ENCODE data around the gene PRPF40A. TPM values are rescaled to one million over a fixed set of nuclear protein-coding genes. Genes with fewer than 3 reads are reported as not detected.

PRPF40A gene
- polyA plus RNA-seq, 5 donors, result 97.7 to 150 (median 132) TPM

DNA sequence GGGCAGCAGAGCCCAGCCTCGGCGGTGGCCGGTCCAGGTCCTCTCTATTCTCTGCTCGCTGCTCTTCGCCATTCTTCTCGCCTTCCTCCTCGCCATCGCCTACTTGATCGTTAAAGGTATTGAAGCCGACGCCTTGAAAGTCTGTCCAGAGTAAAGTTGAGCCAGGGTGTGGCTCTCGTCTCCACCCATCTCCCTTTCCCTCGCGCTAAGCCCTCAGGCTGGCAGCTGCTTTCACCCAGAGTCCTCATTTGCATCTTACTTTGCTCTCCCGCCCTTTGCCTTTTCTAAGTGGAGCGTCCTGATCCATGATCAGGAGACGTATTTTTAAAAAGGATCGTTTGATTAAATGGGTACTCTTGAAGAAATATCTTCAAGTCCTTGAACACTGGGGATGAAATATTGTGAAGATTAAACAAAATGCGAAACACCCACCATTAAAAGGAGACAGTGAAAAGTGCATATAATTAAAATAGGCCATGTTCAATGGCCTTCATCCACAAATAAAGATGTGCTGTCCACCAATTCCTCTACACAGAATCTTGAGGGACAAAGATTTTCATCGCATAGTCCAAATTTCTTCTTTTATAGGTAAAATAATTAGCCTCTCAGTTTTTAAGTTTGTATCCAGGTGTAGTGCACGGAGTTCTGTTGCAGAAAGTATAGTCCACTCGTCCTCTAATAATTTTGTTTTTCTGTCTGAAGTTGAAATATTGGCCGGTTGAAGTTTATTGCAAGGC lies 1.8 kb upstream of the PRPF40A start:
- DNase-seq, result no peak

DNA sequence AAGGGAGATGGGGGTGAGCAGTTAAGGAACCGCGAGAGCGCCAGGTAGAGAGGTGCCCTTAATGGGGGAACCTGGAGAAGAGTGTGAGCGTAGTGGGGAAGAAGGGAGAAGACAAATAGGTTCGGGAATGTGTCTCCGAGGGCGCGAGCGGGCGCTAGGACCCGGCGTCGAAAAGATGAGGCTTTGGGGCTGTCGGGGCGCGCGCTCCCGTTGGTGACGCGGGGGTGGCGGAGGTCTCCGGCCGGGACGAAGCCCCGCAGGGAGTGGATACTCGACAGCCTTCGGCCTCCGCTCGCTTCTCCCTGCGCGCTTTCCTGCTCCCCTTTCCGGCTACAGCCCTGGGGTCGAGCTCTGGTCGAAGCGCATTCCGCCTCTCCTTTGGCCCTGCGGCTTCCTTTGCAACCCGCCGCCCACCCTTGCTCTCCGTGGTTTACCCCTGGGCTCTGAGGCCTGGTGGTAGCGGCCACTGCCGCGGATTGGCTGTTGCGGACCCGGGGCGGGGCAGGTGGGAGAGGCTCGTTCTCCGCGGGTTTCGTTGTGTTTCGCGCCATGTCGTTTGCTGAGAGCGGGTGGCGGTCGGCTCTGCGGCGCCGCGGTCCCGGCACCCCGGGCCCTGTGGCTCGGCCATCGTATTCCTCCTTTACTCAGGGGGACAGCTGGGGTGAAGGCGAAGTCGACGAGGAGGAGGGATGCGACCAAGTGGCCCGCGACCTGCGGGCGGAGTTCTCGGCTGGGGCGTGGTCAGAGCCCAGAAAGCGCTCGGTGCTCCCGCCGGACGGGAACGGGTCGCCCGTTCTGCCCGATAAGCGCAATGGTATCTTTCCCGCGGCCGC lies 1.0 kb upstream of the PRPF40A start, which contains the start of gene ARL6IP6:
Gene ARL6IP6 (plus strand): TSS at position 545 of the 833 bp plus-strand sequence. CDS start 5 bp downstream, at position 550.
- peak; percentile 95 to 96 for DNase-seq

DNA sequence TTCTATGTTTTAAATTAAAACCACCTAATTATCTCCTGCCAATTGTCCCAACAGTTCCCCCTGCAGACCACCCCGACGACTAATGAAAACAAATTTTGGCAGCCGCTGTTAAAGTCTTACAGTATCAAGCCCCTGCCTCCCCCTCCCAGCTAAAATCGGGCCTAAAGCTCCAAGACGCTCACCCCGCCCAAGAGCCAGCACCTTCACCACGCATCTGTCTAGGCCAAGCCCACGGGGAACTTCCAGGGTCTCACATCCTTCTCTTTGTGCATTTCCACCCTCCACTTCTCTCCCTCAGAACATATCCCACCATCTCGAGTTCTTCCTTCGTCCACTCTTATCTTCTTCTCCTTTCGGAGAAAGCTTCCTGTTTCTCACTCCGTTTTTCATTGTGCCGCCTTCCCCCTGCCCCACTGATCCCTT lies 445 bp downstream of the PRPF40A start:
- DNase-seq, result no peak

DNA sequence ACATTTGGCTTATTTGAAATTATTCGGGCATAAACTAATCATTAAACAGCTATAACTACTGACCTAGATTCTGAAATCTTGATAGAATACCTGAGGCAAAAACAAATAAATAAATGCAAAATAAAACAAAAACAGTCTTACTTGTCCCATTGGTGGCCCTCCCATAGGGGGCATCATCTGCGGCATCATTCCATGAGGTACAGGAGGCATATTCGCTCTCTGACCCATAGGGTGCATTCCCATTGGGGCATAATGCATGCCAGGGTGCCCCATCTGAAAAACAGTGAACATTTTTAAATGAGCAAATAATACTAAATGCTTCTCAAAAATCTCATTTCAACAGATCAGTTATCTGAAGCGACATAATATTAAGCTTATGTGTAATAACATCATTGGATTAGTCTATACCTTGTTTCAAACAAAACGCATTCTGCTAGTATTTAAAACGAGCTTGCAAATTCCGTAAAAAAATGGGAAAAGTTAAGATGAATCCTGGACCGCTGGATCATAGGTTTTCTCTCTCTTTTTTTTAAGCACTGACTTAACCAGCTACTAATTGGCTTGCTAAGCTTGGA lies 1.3 kb downstream of the PRPF40A start:
- DNase-seq, result no peak

DNA sequence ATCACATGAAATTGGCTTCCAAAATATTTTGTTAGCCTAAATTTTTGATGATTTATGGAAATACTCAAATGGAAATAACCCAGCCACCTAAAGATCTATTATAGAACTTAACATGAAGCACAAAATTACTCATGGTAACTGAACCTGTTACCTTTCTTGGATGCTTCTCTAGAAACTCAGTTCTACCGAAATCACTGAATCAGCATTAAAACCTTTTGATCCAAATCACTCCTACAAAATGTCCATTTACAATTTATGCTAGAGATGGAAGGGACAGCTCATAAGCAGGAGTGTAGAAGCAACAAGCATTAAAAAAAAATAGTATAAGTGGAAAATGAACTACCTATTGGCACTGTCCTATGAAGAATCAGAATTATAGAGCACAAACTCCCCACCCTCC lies 2.1 kb downstream of the PRPF40A start:
- no peak for DNase-seq

DNA sequence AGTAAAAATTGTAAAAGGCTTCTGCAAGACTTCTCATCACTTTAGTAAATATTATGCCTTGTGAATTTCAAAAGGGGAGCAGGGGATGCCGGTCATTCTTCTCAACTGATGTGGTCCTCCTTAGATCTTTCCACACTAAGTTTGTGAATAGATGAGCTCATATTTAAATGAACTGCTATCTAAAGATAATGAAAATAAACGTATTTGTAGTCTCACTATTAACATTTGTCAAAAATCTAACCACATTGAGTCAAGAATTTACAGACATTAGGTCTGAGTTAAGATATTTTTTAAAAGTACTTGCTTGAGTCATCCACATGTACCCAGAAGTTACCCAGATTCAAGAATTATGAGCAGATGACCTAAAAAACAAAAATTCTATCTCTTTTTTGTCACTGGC lies 6.5 kb downstream of the PRPF40A start:
- DNase-seq, result no peak

DNA sequence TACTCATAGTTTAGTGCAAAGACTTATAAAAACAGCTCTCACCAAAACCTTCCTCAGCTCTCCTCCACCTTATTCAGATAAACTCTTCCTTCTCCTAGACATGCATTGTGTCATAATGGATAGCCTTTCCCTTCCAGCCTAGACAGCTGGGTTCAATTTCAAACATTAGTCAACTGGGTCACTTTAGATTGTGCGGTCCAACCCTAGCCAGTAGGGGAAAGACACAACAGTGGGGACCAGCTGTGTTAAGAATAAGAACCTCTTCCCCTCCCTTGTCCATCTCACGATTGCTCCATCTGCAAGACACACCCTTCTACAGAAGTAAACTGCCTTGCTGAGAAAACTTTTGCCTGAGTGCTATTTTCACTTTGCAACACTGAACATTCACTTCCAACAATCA lies 8.5 kb downstream of the PRPF40A start:
- DNase-seq, result no peak

DNA sequence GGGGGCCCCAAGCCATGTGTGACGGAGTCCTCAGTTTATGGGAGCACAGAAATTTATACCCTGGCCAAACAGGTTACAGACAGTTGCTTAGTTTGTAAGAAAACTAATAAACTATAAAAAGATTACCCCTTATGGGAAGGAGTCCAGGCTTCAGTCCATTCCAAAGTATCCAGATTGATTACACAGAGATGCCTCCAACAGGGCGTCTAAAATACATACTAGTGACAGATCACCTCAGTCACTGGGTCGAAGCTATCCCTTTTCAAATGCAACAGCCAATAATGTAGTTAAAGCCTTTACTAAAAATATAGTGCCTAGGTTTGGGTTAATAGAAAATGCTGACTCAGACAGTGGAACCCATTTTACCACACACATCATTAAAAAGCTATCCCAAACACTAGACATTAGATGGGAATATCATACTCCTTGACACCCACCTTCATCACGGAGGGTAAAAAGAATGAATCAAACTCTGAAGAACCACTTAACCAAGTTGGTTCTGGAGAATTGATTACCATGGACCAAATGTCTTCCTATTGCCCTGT lies 10.7 kb downstream of the PRPF40A start:
- no peak for DNase-seq

DNA sequence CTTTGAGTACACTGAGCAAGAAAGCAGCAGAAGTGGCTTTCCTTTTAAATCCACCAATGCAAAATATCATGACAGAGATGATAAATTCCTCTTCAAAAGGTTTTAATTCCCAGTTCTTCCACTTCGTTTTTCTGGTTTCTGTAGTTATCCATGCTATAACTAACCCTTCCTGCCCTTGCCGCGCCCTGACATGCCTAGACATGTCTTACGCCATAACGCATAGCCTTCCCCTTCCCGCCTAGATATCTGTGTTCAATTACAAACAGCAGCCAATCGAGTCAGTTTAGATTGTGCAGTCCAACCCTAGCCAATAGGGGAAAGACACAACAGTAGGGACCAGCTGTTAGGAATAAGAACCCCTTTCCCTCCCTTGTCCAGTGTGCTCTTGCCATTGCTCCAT lies 16.1 kb downstream of the PRPF40A start:
- DNase-seq, result no peak

DNA sequence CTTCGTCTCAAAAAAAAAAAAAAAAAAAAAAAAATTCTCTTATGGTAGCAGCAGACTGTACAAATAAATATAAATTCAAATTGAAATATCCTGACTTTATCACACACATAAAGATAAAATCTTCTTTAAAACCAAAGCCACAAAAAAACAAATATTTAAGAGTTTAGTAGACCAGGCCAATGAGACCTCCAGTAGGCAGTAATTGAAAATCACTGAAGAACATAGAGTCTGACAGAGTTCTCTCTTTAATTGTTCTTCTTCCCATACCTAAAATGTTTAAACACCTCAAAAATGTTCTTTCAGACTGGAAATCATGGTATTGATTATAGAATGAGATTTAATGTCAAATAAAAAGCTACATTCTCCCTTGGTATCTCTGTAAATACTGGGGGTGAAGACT lies 20.8 kb downstream of the PRPF40A start:
- DNase-seq, result no peak

DNA sequence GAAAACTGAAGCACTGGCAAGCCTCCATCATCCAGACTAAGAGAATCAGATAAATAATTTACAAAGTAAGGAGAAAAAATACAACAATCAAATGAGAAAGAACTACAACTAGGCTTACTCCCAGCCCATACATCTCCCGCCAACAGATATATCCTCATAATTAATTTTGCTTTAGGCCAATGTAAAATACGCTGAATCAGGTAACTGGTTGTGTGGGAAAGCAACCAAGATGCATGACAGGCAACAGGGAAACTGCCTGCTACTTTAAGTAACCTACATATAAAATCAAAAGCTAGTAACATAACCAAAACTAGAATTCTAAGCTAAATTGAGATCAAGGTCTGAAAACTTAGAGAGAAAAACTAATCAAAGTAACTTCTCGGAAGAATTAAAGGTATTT lies 21.5 kb downstream of the PRPF40A start:
- no peak for DNase-seq

DNA sequence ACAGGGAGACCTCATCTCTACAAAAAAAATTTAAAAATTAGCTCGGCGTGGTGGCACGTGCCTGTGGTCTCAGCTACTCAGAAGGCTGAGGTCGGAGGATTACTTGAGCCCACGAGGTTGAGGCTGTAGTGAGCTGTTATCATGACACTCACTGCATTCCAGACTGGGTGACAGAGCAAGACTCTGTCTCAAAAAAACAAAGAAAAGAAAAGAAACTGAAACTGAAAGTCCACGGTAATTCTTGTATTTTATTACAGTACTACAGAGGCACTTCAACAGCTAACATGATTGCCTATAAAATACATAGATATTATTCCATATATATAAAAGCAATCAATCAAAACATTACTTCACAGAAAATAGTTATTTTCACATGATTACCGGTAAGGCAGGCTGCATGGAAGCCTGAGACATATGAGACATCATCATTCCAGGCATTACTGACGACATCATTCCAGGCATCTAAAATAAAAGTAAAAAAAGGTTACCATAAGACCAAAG lies 23.1 kb downstream of the PRPF40A start:
- no peak for DNase-seq

DNA sequence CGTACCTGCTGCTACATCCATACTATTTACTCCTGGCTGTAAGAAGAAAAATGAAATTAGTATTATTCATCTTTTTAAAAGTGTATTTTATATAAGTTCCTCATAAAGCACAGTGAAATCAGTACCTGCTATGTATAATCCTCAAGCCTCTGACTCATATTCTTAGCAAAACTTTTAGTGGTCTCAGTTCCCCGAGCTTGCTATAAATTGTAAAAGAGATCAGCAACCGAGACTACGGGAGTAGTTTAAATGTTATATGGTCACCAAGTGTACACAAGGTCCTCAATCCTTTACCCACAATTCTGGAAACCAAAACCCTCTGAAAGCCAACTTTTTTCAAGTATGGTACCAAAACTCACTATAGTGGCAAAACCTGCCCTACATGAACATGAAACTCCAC lies 24.2 kb downstream of the PRPF40A start:
- DNase-seq, result no peak

DNA sequence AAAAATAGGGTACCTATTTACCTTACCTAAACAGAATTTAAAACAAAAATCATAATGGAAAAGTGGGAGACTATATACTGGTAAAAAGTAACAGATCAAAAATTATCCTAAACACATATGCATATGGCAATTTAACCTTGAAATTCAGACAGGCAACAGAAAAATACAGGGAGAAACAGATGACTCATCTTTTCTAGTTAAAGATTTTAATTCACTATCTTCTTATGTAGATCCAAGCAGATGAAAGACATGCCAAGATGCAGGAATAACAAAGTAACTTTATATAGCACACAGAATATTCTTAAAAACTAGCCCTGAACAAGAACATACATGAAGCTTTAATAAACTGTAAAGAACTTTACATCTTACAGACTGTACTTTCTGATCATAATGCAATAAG lies 30.9 kb downstream of the PRPF40A start:
- no peak for DNase-seq

DNA sequence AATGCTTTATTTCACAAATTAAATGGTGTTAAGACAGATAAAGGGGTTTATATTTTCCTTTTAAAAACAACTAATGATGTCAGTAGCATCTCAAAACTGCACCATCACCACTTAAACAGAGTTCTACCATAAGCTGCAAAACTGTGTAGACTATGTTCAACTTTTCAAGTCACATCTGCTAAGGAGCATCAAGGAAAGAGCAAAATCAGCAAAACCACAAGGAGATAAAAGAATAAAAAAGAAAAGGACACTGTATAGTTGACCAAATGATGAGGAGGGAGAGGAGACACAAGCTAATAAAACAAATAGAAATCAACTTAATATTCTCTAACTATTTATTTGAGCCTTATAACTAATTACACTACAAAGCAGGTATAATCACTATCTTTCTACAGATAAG lies 33.9 kb downstream of the PRPF40A start:
- DNase-seq, result no peak

DNA sequence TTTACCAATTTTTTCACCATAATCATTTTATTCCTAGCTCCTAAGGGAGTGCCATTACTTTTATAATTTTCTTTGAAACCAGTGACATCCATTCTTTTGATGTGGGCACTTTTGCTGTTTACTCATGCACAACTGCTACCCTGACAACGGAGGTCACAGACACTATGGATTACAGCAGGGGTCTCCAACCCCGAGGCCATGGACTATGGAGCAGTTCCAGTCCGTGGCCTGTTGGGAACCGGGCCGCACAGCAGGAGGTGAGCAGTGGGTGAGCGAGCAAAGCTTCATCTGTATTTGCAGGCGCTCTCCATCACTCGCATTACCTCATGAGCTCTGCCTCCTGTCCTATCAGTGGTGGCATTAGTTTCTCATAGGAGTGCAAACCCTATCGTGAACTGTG lies 34.6 kb downstream of the PRPF40A start:
- DNase-seq, result no peak

DNA sequence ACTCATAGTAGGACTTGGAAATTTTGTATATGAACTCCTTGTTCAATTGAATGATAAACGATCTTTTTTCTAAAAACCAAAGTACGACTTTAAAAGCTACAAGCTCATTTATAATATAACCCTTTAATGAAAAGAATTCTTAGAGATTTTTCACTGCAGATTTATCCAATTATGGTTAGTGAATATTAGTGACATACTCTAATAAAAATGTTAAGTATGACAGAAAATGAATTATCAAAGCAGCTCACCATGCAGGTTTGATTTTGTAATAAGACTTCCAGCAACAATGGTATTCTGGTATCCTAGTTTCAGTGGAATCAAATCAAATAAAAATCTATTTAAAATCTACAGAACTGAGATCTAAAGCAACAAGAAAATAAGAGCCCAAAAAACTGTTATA lies 38.5 kb downstream of the PRPF40A start:
- DNase-seq, result no peak

DNA sequence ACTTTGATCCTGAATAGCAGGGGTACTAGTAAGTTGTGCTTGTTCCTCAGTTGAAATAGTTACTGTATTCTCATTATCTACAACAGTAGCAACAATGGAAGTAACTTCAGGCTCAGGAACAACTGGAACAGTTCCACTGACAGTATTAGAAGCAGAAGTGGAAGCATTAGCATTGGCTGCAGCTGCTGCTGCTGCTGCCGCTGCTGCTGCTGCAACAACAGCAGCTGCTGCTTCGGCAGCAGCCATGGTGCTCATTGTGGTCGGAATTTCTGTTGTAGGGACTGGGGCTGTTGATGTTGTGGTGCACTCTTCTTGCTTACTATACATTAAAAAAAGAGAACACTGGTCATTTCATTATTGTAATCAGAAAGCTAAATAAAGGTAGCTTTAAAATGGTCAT lies 40.8 kb downstream of the PRPF40A start:
- no peak for DNase-seq

DNA sequence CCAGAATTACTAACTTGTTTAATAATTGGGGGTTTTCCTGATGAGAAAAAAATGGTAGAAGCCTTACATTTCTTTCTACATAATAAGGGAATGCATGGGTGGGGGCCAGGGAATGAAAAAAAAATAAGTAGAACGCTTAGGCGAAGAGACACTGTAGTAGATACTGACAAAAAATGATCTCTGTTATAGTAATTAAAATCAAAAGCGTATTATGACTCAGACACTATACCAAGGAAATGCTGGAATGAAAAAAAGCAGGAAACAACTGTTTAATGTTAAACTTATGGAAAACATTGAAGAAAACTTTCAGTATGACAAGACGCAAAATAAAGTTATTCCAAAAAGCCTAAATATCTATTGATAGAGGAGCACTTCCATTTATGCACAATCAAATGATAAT lies 42.9 kb downstream of the PRPF40A start:
- no peak for DNase-seq

DNA sequence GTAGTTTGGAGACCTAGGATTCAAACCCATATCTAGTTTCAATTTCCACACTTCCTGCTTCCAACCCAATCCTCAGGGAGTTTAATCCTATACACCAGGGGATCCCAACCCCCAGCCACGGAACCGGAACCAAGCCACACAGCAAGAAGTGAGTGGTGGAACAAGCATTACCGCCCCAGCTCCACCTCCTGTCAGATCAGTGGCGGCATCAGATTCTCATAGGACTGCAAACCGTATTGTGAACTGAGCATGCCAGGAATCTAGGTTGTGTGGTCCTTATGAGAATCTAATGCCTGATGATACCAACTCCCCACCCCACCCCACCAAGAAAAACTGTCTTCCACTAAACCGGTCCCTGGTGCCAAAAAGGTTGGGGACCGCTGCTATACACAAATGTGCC lies 52.5 kb downstream of the PRPF40A start:
- no peak for DNase-seq

DNA sequence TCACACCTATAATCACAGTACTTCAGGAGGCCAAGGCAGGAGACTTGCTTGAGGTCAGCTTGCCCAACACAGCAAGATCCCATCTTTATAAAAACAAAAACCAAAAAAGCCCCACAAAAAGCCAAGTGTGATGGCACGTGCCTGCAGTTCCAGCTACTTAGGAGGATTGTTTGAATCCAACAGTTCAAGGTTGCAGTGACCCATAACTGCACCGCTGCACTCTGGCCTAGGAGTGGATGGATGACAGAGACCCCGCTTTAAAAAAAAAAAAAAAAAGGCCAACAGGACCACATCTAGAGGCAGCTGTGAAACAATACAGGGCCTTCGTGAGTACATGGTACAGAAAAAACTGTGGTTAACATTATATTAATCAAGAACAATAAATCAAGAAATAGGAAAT lies 56.2 kb downstream of the PRPF40A start:
- no peak for DNase-seq

DNA sequence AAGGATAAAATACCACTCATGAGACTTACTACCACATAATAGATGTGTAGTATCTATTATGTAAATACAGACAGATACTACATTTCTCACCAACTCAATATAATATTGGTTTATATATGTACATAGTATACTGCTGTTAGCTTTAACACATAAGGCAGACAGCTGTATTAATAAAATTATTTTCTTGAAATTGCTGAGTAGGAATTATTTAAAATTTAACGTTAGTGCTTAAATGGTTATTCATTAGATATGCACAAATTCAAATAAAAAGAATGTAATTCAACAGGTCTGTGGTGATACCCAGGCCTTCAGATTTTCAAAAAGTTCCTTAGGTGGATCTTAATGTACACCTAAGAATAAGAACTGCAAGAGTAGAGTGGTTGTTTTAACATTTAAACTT lies 59.0 kb downstream of the PRPF40A start:
- DNase-seq, result no peak
